HG02973 (cell line): ENCODE measurements around the gene ZNF611.
"Not testable (repeated sequence)": the region's sequence is repeated elsewhere in the genome, so short reads cannot be mapped to it uniquely, and the experiment has no call there.

Experiments
- ATAC-seq: cut with Tn5 transposase; IDR thresholded peaks from one replicate; pipeline ENCODE4 v1.9.1; 2021; ENCODE audit warnings: moderate library complexity; ENCODE audit not compliant: unreplicated experiment

The ZNF611 gene

GRCh38 chr19:52734893-52735661 is at the start of gene ZNF611:
TSS of gene ZNF611 (minus strand) at chr19:52735044. CDS start at chr19:52715894, 19,150 bp downstream.
- ATAC-seq, result peak; percentile 94

- ATAC-seq, result not testable (repeated sequence)
Observed at GRCh38 chr19:52782864-52783263, 48.0 kb upstream of the ZNF611 start.

- no peak for ATAC-seq
Observed at GRCh38 chr19:52778811-52779210, 44.0 kb upstream of the ZNF611 start.

- not testable (repeated sequence) for ATAC-seq
Observed at GRCh38 chr19:52756447-52756846, 21.6 kb upstream of the ZNF611 start.

GRCh38 chr19:52749780-52750179 is 14.9 kb upstream of the ZNF611 start:
- ATAC-seq, result no peak

GRCh38 chr19:52748336-52748950 is 13.6 kb upstream of the ZNF611 start:
- no peak for ATAC-seq

GRCh38 chr19:52745919-52746318 is 11.1 kb upstream of the ZNF611 start:
- not testable (repeated sequence) for ATAC-seq

GRCh38 chr19:52743091-52743490 is 8.2 kb upstream of the ZNF611 start:
- no peak for ATAC-seq

GRCh38 chr19:52742516-52742915 is 7.7 kb upstream of the ZNF611 start:
- ATAC-seq, result no peak

GRCh38 chr19:52741951-52742485 is 7.2 kb upstream of the ZNF611 start:
- ATAC-seq, result no peak

- ATAC-seq, result not testable (repeated sequence)
Observed at GRCh38 chr19:52741371-52741770, 6.5 kb upstream of the ZNF611 start.

- ATAC-seq, result no peak
Observed at GRCh38 chr19:52739576-52739975, 4.7 kb upstream of the ZNF611 start.

GRCh38 chr19:52735734-52736133 is 890 bp upstream of the ZNF611 start:
- ATAC-seq, result no peak

GRCh38 chr19:52734331-52734892 is 432 bp downstream of the ZNF611 start:
- ATAC-seq, result peak; percentile 23

- not testable (repeated sequence) for ATAC-seq
Observed at GRCh38 chr19:52726051-52726450, 8.8 kb downstream of the ZNF611 start.

GRCh38 chr19:52725528-52725961 is 9.3 kb downstream of the ZNF611 start:
- no peak for ATAC-seq

- ATAC-seq, result no peak
Observed at GRCh38 chr19:52724701-52725514, 9.9 kb downstream of the ZNF611 start.

- not testable (repeated sequence) for ATAC-seq
Observed at GRCh38 chr19:52723907-52724598, 10.8 kb downstream of the ZNF611 start.

- ATAC-seq, result no peak
Observed at GRCh38 chr19:52722062-52723003, 12.5 kb downstream of the ZNF611 start.
